Measurements from ENCODE around the gene PIK3C2B. TPM values are rescaled to one million over a fixed set of nuclear protein-coding genes. Genes with fewer than 3 reads are reported as not detected.

Gene PIK3C2B
- total RNA-seq, 4 donors from 2014 or later, result 7.9 to 18.2 (median 16.1) TPM

- no peak for ATAC-seq
- H3K9me3 ChIP-seq, result no peaks in the 10 kb centered on the region
- H3K36me3 ChIP-seq, result peaks cover 0 to 12% of the 10 kb centered on the region in 2 donors
- 70 to 82% methylated on average over 2 of the region's 2 CpGs for WGBS, 2 donors (ENCODE audit: low coverage in 1 of 2)
- H3K27me3 ChIP-seq, result no peaks in the 10 kb centered on the region
- H3K4me1 ChIP-seq, result peaks cover 0 to 38% (median 9%) of the 10 kb centered on the region in 3 donors
- H3K27ac ChIP-seq, result no peak overlapping the region
- TF ChIP-seq CTCF (IDR thresholded peaks at IDR 0.05) (no peak), POLR2A (IDR thresholded peaks at IDR 0.05) (no peak), EP300 (IDR thresholded peaks at IDR 0.05) (no peak), POLR2AphosphoS5 (IDR thresholded peaks at IDR 0.05) (no peak)
- H3K4me3 ChIP-seq, result no peak overlapping the region
Observed at GRCh38 chr1:204514828-204515227, 20.2 kb upstream of the PIK3C2B start.

GRCh38 chr1:204513117-204513716 lies 18.6 kb upstream of the PIK3C2B start:
- Histone ChIP-seq H3K4me3 (no peak overlapping the region), H3K4me1 (peaks cover 0 to 21% (median 9%) of the 10 kb centered on the region in 3 donors), H3K27me3 (no peaks in the 10 kb centered on the region), H3K27ac (peak overlapping the region in 1 of 4 donors; percentile 53), H3K36me3 (peaks cover 0 to 6% of the 10 kb centered on the region in 2 donors), H3K9me3 (no peaks in the 10 kb centered on the region)
- TF ChIP-seq POLR2AphosphoS5 (IDR thresholded peaks at IDR 0.05), result no peak
- TF ChIP-seq CTCF (IDR thresholded peaks at IDR 0.05), result no peak
- no peak for TF ChIP-seq EP300 (IDR thresholded peaks at IDR 0.05)
- TF ChIP-seq POLR2A (IDR thresholded peaks at IDR 0.05), result no peak
- no peak for ATAC-seq
- 60 to 83% methylated on average over 5 to 11 of the region's 15 CpGs for WGBS, 2 donors (ENCODE audit: low coverage in 1 of 2)

- no peaks in the 10 kb centered on the region for H3K27me3 ChIP-seq
- no peak for TF ChIP-seq EP300 (IDR thresholded peaks at IDR 0.05)
- no peak for TF ChIP-seq CTCF (IDR thresholded peaks at IDR 0.05)
- ATAC-seq, result no peak
Observed at GRCh38 chr1:204511366-204511765, 16.8 kb upstream of the PIK3C2B start.

GRCh38 chr1:204509186-204509635 lies 14.6 kb upstream of the PIK3C2B start:
- WGBS, 2 donors (ENCODE audit: low coverage in 1 of 2), result 50% methylated on average over 2 of the region's 9 CpGs; no CpG with 5 or more reads in 1 of the 2 donors
- TF ChIP-seq CTCF (IDR thresholded peaks at IDR 0.05), result no peak
- no peak for TF ChIP-seq EP300 (IDR thresholded peaks at IDR 0.05)
- no peak for TF ChIP-seq POLR2A (IDR thresholded peaks at IDR 0.05)
- no peak for TF ChIP-seq POLR2AphosphoS5 (IDR thresholded peaks at IDR 0.05)
- Histone ChIP-seq H3K4me3 (no peak overlapping the region), H3K9me3 (no peaks in the 10 kb centered on the region), H3K4me1 (peaks cover 0 to 19% (median 0%) of the 10 kb centered on the region in 3 donors), H3K27me3 (no peaks in the 10 kb centered on the region), H3K27ac (no peak overlapping the region), H3K36me3 (no peaks in the 10 kb centered on the region)
- ATAC-seq, result no peak

More at GRCh38 chr1:204511366-204511765, 16.8 kb upstream of the PIK3C2B start:
- Histone ChIP-seq H3K4me3 (no peak overlapping the region), H3K36me3 (no peaks in the 10 kb centered on the region), H3K27ac (no peak overlapping the region), H3K9me3 (no peaks in the 10 kb centered on the region), H3K4me1 (peaks cover 0 to 15% (median 0%) of the 10 kb centered on the region in 3 donors)

All from gastroesophageal sphincter (tissue), 4 donors.